Iris pigment epithelial cell (primary cell): ENCODE measurements around the gene BCL2A1.
"Not testable (repeated sequence)": the region's sequence is repeated elsewhere in the genome, so short reads cannot be mapped to it uniquely, and the experiment has no call there.

Source experiments
- DNase-seq: peaks from one replicate; pipeline ENCODE4 v3.0.0-alpha.2; 2011; ENCODE audit warnings: low read depth

Gene BCL2A1

DNA sequence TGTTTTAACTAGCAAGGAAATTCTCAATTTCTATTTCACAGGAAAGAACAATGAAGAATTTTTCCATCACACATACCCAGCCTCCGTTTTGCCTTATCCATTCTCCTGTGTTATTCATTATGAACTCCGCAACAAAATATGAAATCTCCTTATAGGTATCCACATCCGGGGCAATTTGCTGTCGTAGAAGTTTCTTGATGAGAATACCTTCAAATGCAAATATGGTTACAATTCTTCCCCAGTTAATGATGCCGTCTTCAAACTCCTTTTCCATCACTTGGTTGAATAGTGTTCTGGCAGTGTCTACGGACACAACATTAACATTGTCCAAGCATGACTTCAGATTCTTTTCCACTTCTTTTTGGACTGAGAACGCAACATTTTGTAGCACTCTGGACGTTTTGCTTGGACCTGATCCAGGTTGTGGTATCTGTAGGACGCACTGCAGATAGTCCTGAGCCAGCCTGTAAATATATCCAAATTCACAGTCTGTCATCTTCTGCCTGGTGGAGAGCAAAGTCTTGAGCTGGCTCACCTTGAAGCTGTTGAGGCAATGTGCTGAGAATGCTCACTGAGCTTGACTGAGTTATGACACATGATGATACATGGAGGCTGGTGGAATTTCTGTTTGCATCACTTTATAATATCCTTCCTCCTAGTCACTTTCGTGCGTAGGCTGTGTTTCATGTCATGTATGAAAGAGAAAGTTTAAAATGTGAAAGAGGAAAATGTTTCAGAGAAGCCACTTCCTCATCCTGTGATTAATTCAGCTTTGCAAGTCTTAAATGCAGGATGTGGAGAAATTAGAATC lies at the start of gene BCL2A1:
Gene BCL2A1, minus strand, starts transcription at position 573 of the 811 bp plus-strand sequence. Its CDS starts 77 bp downstream, at position 496.
- peak; percentile 96 for DNase-seq

DNA sequence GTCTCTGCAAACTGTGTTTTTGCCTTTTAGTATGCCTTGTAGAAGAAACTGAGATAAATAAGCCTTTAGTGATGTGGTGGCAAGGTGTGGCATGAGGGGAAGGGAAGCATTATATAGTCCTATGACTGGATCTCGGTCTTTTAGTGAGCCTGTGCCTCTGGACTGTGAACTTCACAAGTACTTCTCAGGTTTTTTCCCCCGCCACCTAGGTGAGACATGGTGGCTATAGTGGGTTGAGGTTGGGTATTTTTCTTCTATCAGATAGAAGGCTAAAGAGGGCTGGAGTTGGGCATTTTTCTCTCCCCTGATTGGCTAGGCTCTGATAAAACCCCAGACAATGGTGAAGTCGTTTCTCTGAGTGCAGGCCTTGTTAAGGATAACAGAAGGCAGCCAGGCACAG lies 49.7 kb upstream of the BCL2A1 start:
- no peak for DNase-seq

DNA sequence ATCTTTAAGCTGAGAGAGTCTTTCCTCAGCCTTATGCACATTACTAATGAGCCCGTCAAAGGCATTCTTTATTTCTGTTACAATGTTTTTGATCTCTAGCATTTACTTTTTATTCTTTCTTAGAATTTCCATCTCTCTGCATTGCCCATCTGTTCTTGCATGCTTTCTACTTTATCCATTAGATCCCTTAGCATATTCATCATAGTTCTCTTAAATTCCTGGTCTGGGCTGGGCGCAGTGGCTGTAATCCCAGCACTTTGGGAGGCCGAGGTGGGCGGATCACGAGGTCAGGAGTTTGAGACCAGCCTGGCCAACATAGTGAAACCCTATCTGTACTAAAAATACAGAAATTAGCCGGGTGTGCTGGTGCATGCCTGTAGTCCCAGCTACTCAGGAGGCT lies 49.2 kb upstream of the BCL2A1 start:
- not testable (repeated sequence) for DNase-seq

DNA sequence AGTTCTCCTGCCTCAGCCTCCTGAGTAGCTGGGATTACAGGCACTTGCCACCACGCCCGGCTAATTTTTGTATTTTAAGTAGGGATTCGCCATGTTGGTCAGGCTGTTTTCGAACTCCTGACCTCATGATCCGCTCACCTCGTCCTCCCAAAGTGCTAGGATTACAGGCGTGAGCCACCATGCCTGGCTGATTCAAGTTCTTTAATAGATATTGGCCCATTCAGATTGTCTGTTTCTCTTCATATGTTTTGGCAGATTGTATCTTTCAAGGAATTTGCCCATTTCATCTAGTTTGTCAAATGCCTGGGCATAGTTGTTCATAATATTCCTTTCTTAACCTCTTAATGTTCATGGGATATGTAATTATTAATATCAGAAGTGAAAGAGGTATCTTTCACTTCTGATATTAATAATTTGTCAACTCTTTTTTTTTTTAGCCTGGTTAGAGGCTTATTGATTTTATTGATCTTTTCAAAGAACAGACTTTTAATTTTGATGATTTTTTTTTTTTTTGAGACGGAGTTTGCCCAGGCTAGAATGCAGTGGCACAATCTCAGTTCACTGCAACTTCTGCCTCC lies 48.3 kb upstream of the BCL2A1 start:
- DNase-seq: no peak

DNA sequence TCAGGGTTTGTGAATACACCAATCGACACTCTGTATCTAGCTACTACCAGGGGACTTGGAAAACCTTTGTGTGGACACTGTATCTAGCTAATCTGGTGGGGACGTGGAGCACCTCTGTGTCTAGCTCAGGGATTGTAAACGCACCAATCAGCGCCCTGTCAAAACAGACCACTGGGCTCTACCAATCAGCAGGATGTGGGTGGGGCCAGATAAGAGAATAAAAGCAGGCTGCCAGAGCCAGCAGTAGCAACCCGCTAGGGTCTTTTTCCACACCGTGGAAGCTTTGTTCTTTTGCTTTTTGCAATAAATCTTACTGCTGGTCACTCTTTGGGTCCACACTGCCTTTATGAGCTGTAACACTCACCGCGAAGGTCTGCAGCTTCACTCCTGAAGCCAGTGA lies 46.1 kb upstream of the BCL2A1 start:
- DNase-seq: not testable (repeated sequence)

DNA sequence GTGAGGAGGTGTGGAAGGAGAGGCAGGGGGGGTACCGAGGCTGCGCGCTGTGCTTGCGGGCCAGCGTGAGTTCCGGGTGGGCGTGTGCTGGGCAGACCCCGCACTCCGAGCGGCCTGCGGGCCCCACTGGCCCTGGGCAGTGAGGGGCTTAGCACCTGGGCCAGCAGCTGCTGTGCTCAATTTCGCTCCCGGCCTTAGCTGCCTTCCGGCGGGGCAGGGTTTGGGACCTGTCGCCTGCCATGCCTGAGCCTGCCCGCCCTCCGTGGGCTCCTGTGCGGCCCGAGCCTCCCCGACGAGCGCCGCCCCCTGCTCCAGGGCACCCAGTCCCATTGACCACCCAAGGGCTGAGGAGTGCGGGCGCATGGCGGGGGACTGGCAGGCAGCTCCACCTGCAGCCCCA lies 45.5 kb upstream of the BCL2A1 start:
- not testable (repeated sequence) for DNase-seq

DNA sequence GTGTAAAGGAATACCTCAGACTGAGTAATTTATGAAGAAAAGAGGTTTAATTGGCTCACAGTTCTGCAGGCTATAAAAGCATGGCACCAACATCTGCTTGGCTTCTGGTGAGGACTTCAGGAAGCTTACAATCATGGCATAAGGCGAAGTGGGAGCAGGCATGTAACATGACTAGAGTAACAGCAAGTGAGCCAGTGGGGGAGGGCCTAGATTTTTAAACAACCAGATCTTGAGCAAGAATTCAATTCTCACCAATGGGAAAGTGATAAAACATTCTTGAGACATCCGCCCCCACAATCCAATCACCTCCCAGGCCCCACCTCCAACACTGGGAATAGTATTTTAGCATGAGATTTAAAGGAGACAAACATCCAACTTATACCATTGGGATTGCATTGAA lies 44.2 kb upstream of the BCL2A1 start:
- DNase-seq: peak; percentile 12

DNA sequence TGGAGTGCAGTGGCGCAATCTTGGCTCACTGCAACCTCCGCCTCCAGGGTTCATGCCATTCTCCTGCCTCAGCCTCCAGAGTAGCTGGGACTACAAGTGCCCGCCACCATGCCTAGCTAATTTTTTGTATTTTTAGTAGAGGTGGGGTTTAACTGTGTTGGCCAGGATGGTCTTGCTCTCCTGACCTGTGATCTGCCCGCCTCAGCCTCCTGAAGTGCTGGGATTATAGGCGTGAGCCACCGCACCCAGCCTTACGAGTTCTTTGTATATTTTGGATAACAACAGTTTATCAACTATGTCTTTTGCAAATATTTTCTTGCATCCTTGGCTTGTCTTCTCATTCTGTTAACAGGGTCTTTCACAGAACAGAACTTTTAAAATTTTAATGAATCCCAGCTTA lies 43.2 kb upstream of the BCL2A1 start:
- not testable (repeated sequence) for DNase-seq

DNA sequence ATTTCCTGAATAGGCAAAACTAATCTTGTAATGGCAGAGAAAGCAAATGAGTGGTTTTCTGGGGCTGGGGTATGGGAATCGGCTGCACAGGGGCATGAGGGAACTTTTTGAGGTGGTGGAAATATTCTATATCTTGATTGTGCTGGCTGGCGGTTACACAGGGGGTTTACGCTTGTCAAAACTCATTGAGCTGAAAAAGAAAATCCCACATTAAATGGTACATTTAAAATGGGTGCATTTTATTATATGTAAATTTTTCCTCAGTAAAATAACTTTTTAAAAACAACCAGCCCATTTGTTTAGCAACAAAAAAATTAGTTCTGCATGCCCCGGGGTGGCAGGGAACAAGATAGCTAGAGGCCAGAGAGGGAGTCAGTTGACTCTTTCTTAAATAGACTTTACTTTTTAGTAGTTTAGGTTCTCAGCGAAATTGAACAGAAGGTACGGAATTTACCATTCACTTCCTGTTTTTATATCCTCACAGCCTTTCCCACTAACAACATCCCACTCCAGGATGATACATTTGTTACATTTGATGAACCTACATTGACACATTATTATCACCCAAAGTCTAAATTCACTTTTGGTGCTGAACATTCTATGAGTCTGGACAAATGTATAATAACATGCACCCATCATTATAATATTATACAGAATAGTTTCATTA lies 41.2 kb upstream of the BCL2A1 start:
- no peak for DNase-seq

DNA sequence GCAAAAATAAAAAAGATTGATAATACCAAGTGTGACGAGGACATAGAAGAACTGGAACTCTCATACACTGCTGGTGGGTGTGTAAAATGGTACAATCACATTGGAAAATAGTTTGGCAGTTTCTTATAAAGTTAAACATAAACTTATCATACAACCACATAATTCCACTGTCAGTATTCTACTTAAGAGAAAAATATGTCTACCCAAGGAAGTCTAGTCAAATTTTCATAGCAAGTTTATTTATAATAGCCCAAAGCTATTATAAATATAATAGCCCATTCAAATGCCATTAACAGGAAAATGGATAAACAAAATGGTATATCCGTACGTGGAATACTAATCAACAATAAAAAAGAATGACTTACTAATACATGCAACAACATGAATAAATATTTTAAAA lies 40.6 kb upstream of the BCL2A1 start:
- no peak for DNase-seq

DNA sequence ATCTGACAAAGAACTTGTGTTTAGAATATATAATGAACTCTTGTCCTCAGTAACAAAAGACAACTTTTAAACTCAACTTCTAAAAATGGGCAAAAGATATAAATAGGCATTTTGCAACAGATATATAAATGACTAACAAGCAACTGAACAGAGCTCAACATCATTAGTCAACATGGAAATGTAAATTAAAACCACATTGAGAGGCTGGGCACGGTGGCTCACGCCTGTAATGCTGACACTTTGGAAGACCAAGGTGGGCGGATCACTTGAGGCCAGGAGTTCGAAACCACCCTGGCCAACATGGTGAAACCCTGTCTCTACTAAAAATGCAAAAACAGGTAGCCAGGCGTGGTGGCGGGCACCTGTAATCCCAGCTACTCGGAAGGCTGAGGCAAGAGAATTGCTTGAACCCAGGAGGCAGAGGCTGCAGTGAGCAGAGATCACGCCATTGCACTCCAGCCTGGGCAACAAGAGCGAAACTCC lies 40.1 kb upstream of the BCL2A1 start:
- peak; percentile 82 for DNase-seq

DNA sequence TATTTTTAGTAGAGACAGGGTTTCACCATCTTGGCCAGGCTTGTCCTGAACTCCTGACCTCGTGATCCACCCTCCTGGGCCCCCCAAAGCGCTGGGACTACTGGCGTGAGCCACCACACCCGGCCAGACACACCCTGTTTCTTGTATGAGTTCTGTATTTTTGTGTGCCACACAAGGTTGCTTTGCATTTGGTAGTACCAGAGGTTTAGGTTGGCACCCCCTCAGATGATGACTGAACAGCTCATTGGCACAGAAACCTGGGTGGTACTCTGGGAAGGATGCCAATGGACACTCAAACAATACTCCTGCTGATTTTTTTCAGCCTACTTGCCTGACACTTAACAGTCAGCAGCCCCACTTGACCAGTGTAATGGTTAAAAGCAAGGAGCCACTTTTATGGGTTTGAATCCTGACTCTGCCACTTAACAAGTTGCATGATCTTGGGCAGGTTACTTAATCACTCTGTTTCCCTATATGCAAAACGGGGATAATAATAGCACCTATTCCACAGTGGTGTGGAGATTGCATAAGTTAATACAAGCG lies 39.2 kb upstream of the BCL2A1 start:
- DNase-seq: no peak

DNA sequence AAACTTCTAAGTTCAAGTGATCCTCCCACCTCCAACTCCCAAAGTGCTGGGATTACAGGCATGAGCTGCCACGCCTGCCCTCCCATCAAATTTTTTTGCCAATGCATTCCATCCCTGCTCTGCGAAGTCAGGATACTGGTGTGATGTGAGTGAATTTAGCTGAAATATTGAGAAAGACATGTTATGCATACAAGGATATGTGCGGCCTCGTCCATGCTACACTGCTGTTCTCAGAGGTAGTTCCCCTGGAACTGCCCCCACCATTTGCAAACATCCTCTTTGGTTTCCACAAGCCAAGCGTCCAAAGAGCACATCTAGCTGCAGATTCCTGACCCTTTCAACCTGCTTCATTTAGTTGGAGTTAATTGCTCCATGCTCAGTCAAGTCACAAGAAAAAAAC lies 36.5 kb upstream of the BCL2A1 start:
- DNase-seq: no peak

DNA sequence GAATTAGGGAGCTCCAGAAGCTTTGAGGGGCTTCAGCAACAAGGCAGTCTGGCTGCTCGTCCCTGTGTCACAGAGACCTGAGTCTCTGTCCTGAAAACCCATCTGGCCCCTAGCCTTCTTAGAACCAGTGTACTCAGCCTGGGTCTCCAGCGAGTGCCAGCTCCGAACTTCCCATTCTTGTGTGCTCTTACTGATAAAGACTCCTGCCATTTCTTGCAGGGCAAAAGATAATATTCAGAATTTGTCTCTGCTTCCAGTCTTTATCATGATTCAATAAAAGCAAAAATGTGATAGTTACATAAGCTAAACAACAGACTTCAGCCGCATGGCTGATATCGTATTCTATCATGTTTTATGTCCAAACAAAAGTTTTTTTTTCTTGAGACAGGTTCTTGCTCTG lies 36.0 kb upstream of the BCL2A1 start:
- no peak for DNase-seq

DNA sequence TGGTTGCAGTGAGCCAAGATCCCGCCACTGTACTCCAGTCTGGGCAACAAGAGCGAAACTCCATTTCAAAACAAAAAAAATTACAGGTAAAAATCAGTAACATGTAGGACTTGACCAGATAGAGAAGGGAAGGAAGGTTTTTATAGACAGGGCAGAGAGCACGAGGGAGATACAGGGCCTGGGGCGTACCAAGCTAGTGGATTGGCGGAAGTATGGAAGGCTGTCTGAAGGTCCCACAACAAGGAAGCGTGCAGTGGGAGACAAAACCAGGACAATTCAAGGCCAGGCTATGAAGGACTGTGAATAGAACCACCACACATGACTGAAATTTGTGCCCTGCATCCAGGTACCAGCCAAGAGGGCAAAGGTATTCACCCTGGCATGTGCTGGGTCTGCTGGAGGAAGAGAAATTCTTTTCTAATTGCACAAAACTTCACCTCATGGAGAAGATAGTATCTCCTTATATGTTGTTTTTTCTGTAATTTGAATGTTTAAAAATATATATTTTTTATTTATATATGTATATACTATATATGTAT lies 33.0 kb upstream of the BCL2A1 start:
- no peak for DNase-seq

DNA sequence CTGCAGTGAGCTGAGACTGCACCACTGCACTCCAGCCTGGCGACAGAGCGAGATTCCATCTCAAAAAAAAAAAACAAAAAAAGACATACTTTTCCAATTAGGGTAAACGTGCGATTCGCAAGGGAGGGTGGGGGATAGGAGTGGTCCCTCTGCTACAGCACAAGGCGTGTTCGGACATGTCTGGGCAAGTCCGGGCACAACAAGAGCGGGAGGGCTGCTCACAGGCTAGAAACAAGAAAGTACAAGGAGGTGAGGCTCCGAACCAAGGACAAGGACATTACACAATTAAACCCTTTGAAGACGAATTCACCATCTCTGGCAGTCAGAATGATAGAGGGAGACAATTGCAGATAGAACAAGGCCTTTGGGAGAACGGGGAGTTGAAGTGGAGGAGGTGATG lies 32.2 kb upstream of the BCL2A1 start:
- no peak for DNase-seq

DNA sequence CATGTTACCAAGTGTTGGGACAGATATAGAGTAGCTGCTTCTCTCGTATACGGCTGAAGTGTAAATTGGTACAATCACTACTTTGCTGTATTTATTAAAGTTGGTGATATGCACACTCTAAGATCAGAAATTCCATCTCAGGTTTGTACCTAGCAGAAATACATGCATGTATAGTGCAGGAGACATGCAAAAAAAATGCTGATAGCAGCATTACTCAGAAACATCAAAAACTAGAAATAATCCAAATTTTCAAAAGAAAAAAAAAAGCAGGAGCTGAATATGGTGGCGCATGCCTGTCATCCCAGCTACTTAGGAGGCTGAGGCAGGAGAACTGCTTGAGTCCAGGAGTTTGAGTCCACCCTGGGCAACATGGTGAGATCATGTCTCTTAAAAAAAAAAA lies 31.3 kb upstream of the BCL2A1 start:
- DNase-seq: no peak

DNA sequence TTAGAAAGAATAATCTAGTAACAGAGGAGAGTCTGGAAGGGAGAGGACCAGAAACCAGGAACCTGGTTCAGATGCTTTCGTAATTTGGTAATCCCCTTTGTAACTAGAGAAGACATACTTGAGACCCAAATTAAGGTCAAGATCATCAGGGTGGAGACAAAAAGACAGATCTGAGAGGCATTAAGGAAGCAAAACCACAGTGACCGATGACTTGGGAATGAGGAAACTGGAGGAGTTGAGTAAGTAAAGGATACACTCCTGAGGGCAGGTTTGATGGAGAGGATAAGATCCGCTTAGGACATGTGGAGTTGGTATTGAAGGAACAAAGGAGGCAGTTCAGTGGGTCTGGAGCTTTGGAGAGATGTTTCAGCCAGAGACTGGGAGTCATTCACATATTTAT lies 23.6 kb upstream of the BCL2A1 start:
- peak; percentile 53 for DNase-seq

DNA sequence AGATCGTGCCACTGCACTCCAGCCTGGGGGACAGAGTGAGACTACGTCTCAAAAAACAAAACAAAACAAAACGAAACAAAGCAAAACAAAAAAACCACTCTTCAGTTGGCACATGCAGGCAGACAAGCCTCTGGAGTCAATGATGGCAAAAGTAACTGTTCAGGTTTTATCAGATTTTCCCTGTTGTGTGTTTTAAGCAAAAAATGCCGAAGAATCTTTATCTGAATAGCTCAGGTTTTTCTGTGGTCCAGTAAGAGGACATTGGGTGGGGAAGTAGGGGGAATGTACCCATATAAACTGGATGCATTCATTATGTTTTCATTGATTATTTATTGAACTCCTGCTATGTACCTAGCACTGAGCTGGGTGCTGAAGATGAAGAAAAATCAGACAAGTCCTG lies 20.8 kb upstream of the BCL2A1 start:
- no peak for DNase-seq

DNA sequence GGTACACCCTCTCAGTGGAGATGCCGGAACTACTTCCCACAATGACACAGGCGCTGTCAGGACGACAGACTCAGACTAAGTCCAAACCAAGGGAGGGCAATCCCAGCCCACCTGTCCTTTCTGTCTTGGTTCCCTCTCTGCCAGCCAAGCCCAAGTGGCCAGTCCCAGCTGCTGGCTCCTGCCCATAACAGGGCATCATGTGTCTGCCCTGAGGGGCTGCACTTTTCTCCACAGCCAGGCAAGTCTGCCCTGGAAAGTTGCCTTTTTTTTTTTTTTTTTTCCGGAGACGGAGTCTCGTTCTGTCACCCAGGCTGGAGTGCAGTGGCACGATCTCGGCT lies 20.0 kb upstream of the BCL2A1 start:
- DNase-seq: no peak

DNA sequence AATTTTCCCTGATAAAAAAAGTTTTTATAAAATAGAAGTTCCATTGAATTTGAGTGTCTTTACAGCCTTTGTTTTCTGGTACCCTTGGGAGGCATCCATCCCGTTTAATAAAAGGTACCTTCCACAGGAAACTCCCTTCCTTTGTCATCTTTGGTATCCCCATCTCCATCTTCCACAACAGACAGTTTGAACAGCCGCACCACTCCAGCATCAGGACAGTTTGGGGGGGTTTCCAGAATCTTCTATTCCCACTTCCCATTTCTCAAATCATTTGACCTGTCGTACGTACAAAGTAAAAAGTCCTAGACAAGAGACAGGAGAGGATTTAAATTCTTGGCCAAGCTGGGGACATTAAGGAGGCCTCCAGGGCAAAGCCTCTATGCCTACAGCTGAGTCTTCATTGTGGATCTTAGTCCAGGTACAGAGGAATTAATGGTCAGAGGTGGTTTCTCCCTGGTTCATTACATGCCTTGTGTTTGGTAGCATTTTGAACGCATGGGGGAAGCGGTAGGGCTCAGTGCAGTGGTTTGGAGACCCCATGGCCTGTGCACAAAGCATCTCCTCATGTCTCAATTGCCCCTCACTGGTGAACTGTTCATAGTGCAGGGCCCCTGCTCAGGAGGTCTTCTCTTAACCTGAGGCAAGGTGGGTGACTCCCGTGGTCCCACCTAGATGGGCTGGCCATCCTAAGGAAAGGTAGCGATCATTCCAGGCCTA lies 19.4 kb upstream of the BCL2A1 start:
- DNase-seq: no peak

DNA sequence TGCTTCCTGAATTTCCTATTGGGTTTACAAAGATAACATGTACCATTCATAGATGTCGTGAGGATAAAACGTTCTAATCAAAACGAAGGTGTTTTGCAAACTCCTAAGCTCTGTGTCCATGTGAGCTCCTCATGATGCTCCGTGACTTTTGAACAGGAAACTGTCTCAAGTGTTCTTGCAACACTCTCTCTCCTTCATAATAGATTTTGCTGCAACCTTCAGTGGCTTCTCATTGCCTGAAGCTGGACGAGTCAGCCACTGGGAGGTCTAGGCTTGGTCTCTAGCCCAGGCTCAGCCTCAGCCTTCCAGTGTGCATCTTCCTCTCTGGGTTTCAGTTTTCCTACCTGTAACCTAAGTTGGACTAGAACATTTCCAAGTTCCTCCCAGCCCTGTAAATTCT lies 18.7 kb upstream of the BCL2A1 start:
- DNase-seq: peak; percentile 81
